Activated CD8-positive, alpha-beta T cell treated with anti-CD3 and anti-CD28 coated beads for 36 hours (primary cell): ENCODE results near the gene DCLK2. TPM values are rescaled to one million over a fixed set of nuclear protein-coding genes. Genes with fewer than 3 reads are reported as not detected.

Experiments
- ATAC-seq: fragments of 200-7000 bp; cut with Tn5 transposase; one replicate; pipeline ENCODE4 v1.10.0; 2021; ENCODE audit warnings: mild to moderate bottlenecking, moderate library complexity
- CTCF ChIA-PET: fragments of 350-600 bp; sonication (Branson Sonifier 250); formaldehyde crosslinking; loops from one replicate; lab custom pipeline; 2021; ENCODE audit warnings: antibody characterized with exemption; lab: Charles Lee
- POLR2A ChIA-PET: fragments of 350-600 bp; sonication (Branson Sonifier 250); formaldehyde crosslinking; loops from one replicate; lab custom pipeline; 2021; ENCODE audit warnings: antibody characterized with exemption; lab: Charles Lee
- DNase-seq: peaks from one replicate; pipeline ENCODE4 v3.0.0-alpha.2; 2020
- H3K27ac Mint-ChIP-seq: one replicate; pipeline ENCODE4 v1.8.0; 2021; ENCODE audit warnings: mild to moderate bottlenecking, mixed read lengths
- H3K27me3 Mint-ChIP-seq: one replicate; pipeline ENCODE4 v1.8.0; 2021; ENCODE audit warnings: mixed read lengths
- H3K36me3 Mint-ChIP-seq: one replicate; pipeline ENCODE4 v1.8.0; 2021; ENCODE audit warnings: low read depth, mixed read lengths
- H3K4me1 Mint-ChIP-seq: one replicate; pipeline ENCODE4 v1.8.0; 2021; ENCODE audit warnings: low read depth, mixed read lengths
- H3K4me3 Mint-ChIP-seq: one replicate; pipeline ENCODE4 v1.8.0; 2021; ENCODE audit warnings: mild to moderate bottlenecking, moderate library complexity, mixed read lengths
- H3K9me3 Mint-ChIP-seq: one replicate; pipeline ENCODE4 v1.8.0; 2021; ENCODE audit warnings: mixed read lengths
- CTCF ChIP-seq: fragments of 200-600 bp; IDR thresholded peaks from one replicate; pipeline ENCODE4 v1.8.0; 2022; ENCODE audit warnings: antibody characterized with exemption, mild to moderate bottlenecking
- intact Hi-C: fragments of 100-400 bp; cut with micrococcal nuclease; formaldehyde crosslinking; loops from one replicate; pipeline ENCODE4 v1.10.0; 2022
- total RNA-seq, 2 experiments: library from RNA; stranded (reverse); gene quantifications; one replicate each; pipeline ENCODE4 v1.2.3, GENCODE V29; 2021

Gene DCLK2
- total RNA-seq, 2 experiments from 2014 or later: not detected

- ChIA-PET POLR2A (no interaction called here), CTCF (no interaction called here)
- Mint-ChIP-seq H3K27me3 (no peaks in the 10 kb centered on the region), H3K4me3 (no peak overlapping the region), H3K36me3 (no peaks in the 10 kb centered on the region), H3K9me3 (no peaks in the 10 kb centered on the region), H3K4me1 (no peaks in the 10 kb centered on the region), H3K27ac (no peak overlapping the region)
- intact Hi-C loops: no loop called here
- ATAC-seq (no peak), DNase-seq (no peak)
- no peak for TF ChIP-seq CTCF
Observed at GRCh38 chr4:150167054-150167453, 88.8 kb downstream of the DCLK2 start.

- ATAC-seq (no peak), DNase-seq (no peak)
- Mint-ChIP-seq H3K9me3 (no peaks in the 10 kb centered on the region), H3K4me3 (no peak overlapping the region), H3K36me3 (no peaks in the 10 kb centered on the region), H3K4me1 (no peaks in the 10 kb centered on the region), H3K27ac (no peak overlapping the region), H3K27me3 (no peaks in the 10 kb centered on the region)
- ChIA-PET POLR2A (interaction anchor here (1.0 kb wide), 1 partner anchor 21 kb away, joined by 3 read pairs; no protein-coding TSS in a partner anchor), CTCF (no interaction called here)
- no peak for TF ChIP-seq CTCF
- intact Hi-C loops: no loop called here
Observed at GRCh38 chr4:150173432-150173861, 95.2 kb downstream of the DCLK2 start.

GRCh38 chr4:150173982-150174398 lies 95.7 kb downstream of the DCLK2 start:
- no peak overlapping the region for H3K4me3 Mint-ChIP-seq
- ChIA-PET CTCF (no interaction called here), POLR2A (interaction anchor here (1.0 kb wide), 1 partner anchor 21 kb away, joined by 3 read pairs; no protein-coding TSS in a partner anchor)
- no peak overlapping the region for H3K27ac Mint-ChIP-seq
- DNase-seq (no peak), ATAC-seq (no peak)
- H3K4me1 Mint-ChIP-seq: no peaks in the 10 kb centered on the region
- intact Hi-C loops: no loop called here
- TF ChIP-seq CTCF: no peak
- H3K36me3 Mint-ChIP-seq: no peaks in the 10 kb centered on the region
- no peaks in the 10 kb centered on the region for H3K9me3 Mint-ChIP-seq
- H3K27me3 Mint-ChIP-seq: no peaks in the 10 kb centered on the region

GRCh38 chr4:150176547-150176946 lies 98.3 kb downstream of the DCLK2 start:
- intact Hi-C loops: no loop called here
- ChIA-PET POLR2A (no interaction called here), CTCF (interaction anchor here (1.7 kb wide), 1 partner anchor 67 kb away, joined by 4 read pairs; no protein-coding TSS in a partner anchor)
- no peak for TF ChIP-seq CTCF
- no peak for ATAC-seq
- Mint-ChIP-seq H3K9me3 (no peaks in the 10 kb centered on the region), H3K27ac (no peak overlapping the region), H3K4me3 (no peak overlapping the region), H3K4me1 (no peaks in the 10 kb centered on the region), H3K27me3 (no peaks in the 10 kb centered on the region), H3K36me3 (no peaks in the 10 kb centered on the region)
- no peak for DNase-seq

GRCh38 chr4:150178161-150178560 lies 99.9 kb downstream of the DCLK2 start:
- H3K4me3 Mint-ChIP-seq: no peak overlapping the region
- ATAC-seq (no peak), DNase-seq (no peak)
- intact Hi-C loops: no loop called here
- no peaks in the 10 kb centered on the region for H3K4me1 Mint-ChIP-seq
- TF ChIP-seq CTCF: no peak
- no peak overlapping the region for H3K27ac Mint-ChIP-seq
- POLR2A ChIA-PET: no interaction called here
- no peaks in the 10 kb centered on the region for H3K36me3 Mint-ChIP-seq
- H3K9me3 Mint-ChIP-seq: no peaks in the 10 kb centered on the region
- no peaks in the 10 kb centered on the region for H3K27me3 Mint-ChIP-seq
- CTCF ChIA-PET: interaction anchor here (0.7 to 0.9 kb wide), 2 partner anchors 63 to 238 kb away, joined by 3 read pairs; no protein-coding TSS in a partner anchor
